Psoas muscle (tissue), 8 donors: ENCODE data around the gene CCT6B. TPM values are rescaled to one million over a fixed set of nuclear protein-coding genes. Genes with fewer than 3 reads are reported as not detected.
A peak's percentile ranks its signal among the peaks of the same experiment; 100 is the strongest.

ENCODE experiments used
- ATAC-seq, 4 donors: fragments of 200-7000 bp; cut with Tn5 transposase; one replicate each; pipeline ENCODE4 v1.9.1; 2020; ENCODE audit warnings: moderate library complexity in 3 of 4, mild to moderate bottlenecking in 2 of 4
- DNase-seq, 2 donors: peaks; one replicate each; pipeline ENCODE4 v3.0.0-alpha.2; 2020
- H3K27ac ChIP-seq: fragments of 200-600 bp; one replicate; pipeline ENCODE4 v1.8.0; 2022
- H3K27me3 ChIP-seq, 3 donors: fragments of 200-600 bp in 1 of 3; one replicate each; pipeline versions ENCODE4 v1.6.1 to v1.8.0; 2013 to 2022; ENCODE audit warnings: low read length in 2 of 3, mild to moderate bottlenecking in 2 of 3, moderate library complexity in 1 of 3; ENCODE audit not compliant: insufficient read depth in 3 of 3
- H3K36me3 ChIP-seq, 2 donors: fragments of 200-600 bp in 1 of 2; one replicate each; pipeline versions ENCODE4 v1.6.1 to v1.8.0; 2013 to 2022; ENCODE audit warnings: low read depth in 1 of 2, mild to moderate bottlenecking in 1 of 2, moderate library complexity in 1 of 2; ENCODE audit not compliant: insufficient read depth in 1 of 2
- H3K4me1 ChIP-seq: fragments of 200-600 bp; one replicate; pipeline ENCODE4 v1.8.0; 2022
- H3K4me3 ChIP-seq: fragments of 200-600 bp; one replicate; pipeline ENCODE4 v1.8.0; 2022; ENCODE audit warnings: mild to moderate bottlenecking
- H3K9me3 ChIP-seq: fragments of 200-600 bp; one replicate; pipeline ENCODE4 v1.8.0; 2022
- WGBS, 3 donors: extraction: QIAGEN DNeasy Blood & Tissue Kit; methylation state at CpG; one replicate each; pipeline versions ENCODE4 v1.1.6 to v1.1.7; 2013; 5-methylcytosine and 5-hydroxymethylcytosine counted together
- intact Hi-C, 2 donors: fragments of 100-400 bp; cut with DNase I; formaldehyde crosslinking; loops; one replicate each; pipeline versions ENCODE4 v1.11.0 to v1.14.2; 2022
- polyA plus RNA-seq, 3 donors: library from polyadenylated mRNA; stranded (reverse); fragments of 200-250 nt; gene quantifications; one replicate each; pipeline ENCODE4 v1.2.3, GENCODE V29; 2013
- total RNA-seq, 4 donors: library from RNA; stranded (reverse); fragmentation: NEBNext Ultra II Directional in 2 of 4; extraction: Animal tissue kit (Norgen Biotek cat#: 25700) in 2 of 4; gene quantifications; one replicate each; pipeline versions ENCODE4 v1.2.1 to v1.2.4, GENCODE V29; 2021 to 2023
- TF ChIP-seq, protein P1 (sequence below): fragments of 200-600 bp; IDR thresholded peaks from one replicate; pipeline ENCODE4 v1.8.0; 2022; ENCODE audit warnings: antibody characterized with exemption
- donor health status: healthy with polysubstance abuse.
- donor health status: DM: no; HTN: no; CAD: no; lungs with moderate emphysema.
- donor health status: Bipolar disorder and iron deficiency.
- donor health status: healthy.
- donor health status: DM: yes; HTN: yes; CAD: no.
- donor health status: DM: no; HTN: no; CAD: no.
- donor health status: DM: no; HTN: no; CAD: no.
- donor health status: DM: yes; HTN: yes; CAD: no.

Gene CCT6B
- total and polyA plus RNA-seq, 7 donors, result 0.74 to 5.2 (median 2.4) TPM

DNA sequence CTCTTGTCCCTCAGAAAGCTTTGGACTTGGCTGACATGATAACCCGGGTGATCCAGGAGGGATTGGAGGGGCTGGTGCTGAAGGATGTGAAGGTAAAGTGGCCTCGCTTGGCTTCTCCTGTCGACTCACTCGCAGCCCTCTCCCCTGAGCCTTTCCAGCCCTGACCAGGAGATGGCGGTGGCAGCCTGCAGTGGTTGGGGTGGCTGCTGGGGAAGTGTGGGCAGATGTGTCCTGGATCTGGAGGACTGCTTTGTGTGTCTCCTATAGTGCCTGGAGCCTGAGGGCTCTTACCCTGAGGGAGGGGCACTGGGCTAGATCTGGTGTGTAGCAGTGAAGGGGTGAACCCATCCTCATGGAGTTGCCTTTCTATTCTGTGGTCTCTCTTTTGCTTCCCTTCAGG lies 36.9 kb upstream of the CCT6B start:
- peaks cover 5% of the 10 kb centered on the region for H3K4me1 ChIP-seq
- no peaks in the 10 kb centered on the region for H3K27me3 ChIP-seq
- H3K36me3 ChIP-seq, result peaks cover 18 to 99% of the 10 kb centered on the region in 2 donors
- peak overlapping the region; percentile 39 for H3K27ac ChIP-seq
- H3K4me3 ChIP-seq, result no peak overlapping the region
- peak; percentile 82 to 95 (median 88) for ATAC-seq
- peak; percentile 68 to 79 for DNase-seq
- intact Hi-C loops, result loop anchor here (5.0 kb wide), 2 partner anchors 94 to 119 kb away; partner anchors contain the start of gene RAD51D (in 1 of the 2)
- H3K9me3 ChIP-seq, result no peaks in the 10 kb centered on the region
- TF ChIP-seq, protein P1, sequence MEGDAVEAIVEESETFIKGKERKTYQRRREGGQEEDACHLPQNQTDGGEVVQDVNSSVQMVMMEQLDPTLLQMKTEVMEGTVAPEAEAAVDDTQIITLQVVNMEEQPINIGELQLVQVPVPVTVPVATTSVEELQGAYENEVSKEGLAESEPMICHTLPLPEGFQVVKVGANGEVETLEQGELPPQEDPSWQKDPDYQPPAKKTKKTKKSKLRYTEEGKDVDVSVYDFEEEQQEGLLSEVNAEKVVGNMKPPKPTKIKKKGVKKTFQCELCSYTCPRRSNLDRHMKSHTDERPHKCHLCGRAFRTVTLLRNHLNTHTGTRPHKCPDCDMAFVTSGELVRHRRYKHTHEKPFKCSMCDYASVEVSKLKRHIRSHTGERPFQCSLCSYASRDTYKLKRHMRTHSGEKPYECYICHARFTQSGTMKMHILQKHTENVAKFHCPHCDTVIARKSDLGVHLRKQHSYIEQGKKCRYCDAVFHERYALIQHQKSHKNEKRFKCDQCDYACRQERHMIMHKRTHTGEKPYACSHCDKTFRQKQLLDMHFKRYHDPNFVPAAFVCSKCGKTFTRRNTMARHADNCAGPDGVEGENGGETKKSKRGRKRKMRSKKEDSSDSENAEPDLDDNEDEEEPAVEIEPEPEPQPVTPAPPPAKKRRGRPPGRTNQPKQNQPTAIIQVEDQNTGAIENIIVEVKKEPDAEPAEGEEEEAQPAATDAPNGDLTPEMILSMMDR, result peak; percentile 66
- WGBS, 3 donors, result 58 to 63% (median 61%) methylated on average over 5 of the region's 5 CpGs

DNA sequence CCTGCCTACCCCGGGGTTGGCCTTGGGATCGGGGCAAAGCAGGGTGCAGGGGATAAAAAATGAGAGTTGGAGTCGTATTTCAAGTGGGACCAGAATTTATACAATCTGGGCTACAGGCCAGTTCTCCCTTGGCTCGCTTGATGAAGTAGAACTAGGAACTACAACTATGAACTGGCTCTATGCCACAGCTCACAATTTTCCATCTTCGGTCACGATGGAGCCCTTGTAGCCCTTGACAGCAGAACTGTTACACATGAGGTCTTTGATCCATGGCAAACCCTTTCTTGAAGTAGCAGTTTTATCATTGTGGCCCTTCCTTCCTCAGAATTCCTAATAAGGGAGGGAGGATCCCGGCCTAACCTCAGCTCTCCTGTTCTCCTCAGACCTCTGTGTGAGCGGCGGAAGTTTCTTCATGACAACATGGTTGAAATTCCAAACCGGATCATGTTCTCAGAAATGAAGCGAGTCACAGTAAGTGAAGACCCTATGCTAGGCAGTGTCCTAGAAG lies 36.1 kb upstream of the CCT6B start:
- TF ChIP-seq, protein P1, result no peak
- WGBS, 3 donors, result 32 to 40% (median 36%) methylated on average over 11 of the region's 11 CpGs
- ATAC-seq (peak in 3 of 4 donors; percentile 3 to 20 (median 18)), DNase-seq (no peak)
- Histone ChIP-seq H3K27ac (peak overlapping the region; percentile 32), H3K9me3 (no peaks in the 10 kb centered on the region), H3K36me3 (peaks cover 18 to 99% of the 10 kb centered on the region in 2 donors), H3K27me3 (no peaks in the 10 kb centered on the region), H3K4me3 (no peak overlapping the region), H3K4me1 (peaks cover 5% of the 10 kb centered on the region)
- intact Hi-C loops, result loop anchor here (5.0 kb wide), 2 partner anchors 95 to 120 kb away; partner anchors contain the start of gene RAD51D (in 1 of the 2)

DNA sequence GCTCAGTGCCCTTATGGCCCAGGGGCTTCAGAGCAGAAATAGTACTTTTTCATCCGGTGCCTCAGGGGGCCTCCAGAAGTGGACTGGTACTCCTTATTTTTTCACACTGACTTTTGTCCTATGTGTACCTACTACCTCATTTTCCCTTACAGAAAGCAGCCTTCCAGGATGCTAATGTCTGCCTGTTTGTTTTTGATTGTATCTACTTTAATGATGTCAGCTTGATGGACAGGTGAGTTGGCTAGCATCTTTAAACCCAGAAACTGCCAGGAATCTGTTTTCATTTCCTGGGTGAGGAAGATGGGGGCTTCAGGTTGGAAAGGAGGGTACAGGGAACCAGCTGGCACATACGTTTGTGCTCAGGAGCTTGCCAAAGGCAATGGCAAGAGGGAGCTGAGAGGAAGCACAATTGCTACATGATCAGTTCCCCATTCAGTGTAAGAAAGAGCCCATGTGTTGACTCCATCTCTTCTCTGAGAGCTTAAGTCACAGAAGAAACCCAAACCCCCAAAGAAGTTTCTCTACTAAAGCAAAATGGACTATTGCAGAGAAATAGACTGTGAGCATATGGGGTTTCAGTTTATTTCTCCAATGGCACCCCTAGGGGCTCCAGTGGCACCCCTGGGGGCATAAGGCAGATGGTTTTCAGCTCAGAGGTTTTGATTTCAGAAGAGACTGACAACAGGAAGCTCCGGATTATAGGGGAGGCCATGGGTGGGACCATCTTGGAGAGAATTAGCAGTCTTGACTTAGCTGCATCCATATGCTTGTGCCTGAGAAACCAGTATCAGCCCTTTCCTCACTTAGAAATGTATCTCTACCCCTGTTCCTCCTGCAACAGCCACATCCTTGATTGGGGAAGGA lies 35.4 kb upstream of the CCT6B start:
- WGBS, 3 donors, result 77 to 80% (median 78%) methylated on average over 3 of the region's 3 CpGs
- Histone ChIP-seq H3K27me3 (no peaks in the 10 kb centered on the region), H3K4me1 (peaks cover 5% of the 10 kb centered on the region), H3K27ac (no peak overlapping the region), H3K36me3 (peaks cover 18 to 99% of the 10 kb centered on the region in 2 donors), H3K4me3 (no peak overlapping the region), H3K9me3 (no peaks in the 10 kb centered on the region)
- TF ChIP-seq, protein P1, result no peak
- DNase-seq, result no peak
- ATAC-seq, result no peak
- intact Hi-C loops, result loop anchor here (5.0 kb wide), 2 partner anchors 96 to 121 kb away; partner anchors contain the start of gene RAD51D (in 1 of the 2)

DNA sequence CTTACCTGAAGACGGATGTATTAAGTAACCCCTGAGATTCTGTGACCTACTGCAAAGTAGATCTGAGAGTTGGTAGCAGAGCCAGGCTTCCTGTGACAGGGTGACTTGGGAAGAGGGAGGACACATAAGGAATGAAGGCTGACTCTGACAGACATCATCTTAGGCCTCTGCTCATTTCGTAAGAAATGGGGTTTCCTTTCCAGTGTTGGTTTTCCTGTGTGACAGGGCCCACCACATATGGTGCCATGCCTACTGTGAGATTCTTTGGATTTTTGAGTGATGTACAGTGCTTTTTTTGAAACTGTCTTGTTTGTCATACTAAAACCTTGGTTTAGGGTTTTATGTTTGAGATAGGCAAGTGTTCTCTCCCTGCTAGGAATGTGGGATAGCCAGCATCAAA lies 31.8 kb upstream of the CCT6B start:
- Histone ChIP-seq H3K9me3 (no peaks in the 10 kb centered on the region), H3K4me1 (peaks cover 5% of the 10 kb centered on the region), H3K27me3 (no peaks in the 10 kb centered on the region), H3K4me3 (no peak overlapping the region), H3K27ac (no peak overlapping the region), H3K36me3 (peaks cover 23 to 100% of the 10 kb centered on the region in 2 donors)
- DNase-seq (no peak), ATAC-seq (no peak)
- 83 to 85% (median 84%) methylated on average over 2 of the region's 2 CpGs for WGBS, 3 donors
- intact Hi-C loops, result no loop called here
- TF ChIP-seq, protein P1, result no peak
